ENCODE results near the gene PAH. TPM values are rescaled to one million over a fixed set of nuclear protein-coding genes. Genes with fewer than 3 reads are reported as not detected.

The PAH gene
- total and polyA plus RNA-seq, 2 donors (not counting 3 experiments of a cell fraction or from before 2014, with no cell fraction given): not detected

DNA sequence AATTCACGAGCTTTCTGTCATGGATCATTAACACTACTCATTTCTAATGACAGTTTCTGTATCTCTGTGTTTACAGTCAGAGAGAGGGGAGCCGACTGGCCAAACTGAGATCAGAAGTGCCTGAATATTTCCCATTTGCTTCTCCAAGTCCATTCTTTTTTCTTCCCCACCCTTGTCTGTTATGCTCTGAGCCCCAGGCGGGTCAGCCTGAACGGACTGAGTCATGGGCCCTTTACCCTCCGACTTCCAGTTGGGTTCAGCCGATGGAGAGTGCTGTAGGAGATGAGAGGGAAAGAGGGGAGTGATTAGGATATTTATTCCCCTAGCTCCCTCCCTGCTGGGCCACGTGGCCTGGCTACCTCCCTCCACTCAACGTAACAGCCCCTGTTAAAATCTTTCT lies 104.7 kb downstream of the PAH start:
- DNase-seq (ENCODE audit: low read depth, low spot score) (no peak), FAIRE-seq (no peak)
- Histone ChIP-seq H4K20me1 (replicated peaks; ENCODE audit: control insufficient read depth, extremely low read depth, insufficient read depth, low read length) (no peaks in the 10 kb centered on the region), H3K79me2 (ENCODE audit: control insufficient read depth, insufficient read depth, low read length) (no peaks in the 10 kb centered on the region), H3K9me3 (replicated peaks; ENCODE audit: control insufficient read depth, insufficient read depth, low read length) (no peaks in the 10 kb centered on the region), H3K4me3 (replicated peaks in 1 of 3; ENCODE audit: insufficient read depth in 1 of 3, low read depth in 1 of 3, low read length in 3 of 3) (no peak overlapping the region), H3K4me1 (ENCODE audit: control insufficient read depth, extremely low read depth, insufficient read depth, low read length) (no peaks in the 10 kb centered on the region), H2AFZ (ENCODE audit: low read depth, low read length) (no peak overlapping the region), H3K27ac (ENCODE audit: insufficient read depth, low read depth, low read length) (no peak overlapping the region), H3K9ac (replicated peaks; ENCODE audit: extremely low read depth, insufficient read depth, low read length) (no peak overlapping the region), H3K4me2 (ENCODE audit: insufficient read depth, low read length) (no peak overlapping the region), H3K36me3 (ENCODE audit: control insufficient read depth in 2 of 2, extremely low read depth in 1 of 2, insufficient read depth in 2 of 2, low read length in 2 of 2) (no peaks in the 10 kb centered on the region), H3K9me1 (replicated peaks; ENCODE audit: control insufficient read depth, extremely low read depth, insufficient read depth, low read length) (no peaks in the 10 kb centered on the region), H3K27me3 (ENCODE audit: control insufficient read depth in 2 of 2, insufficient read depth in 2 of 2, low read length in 2 of 2) (no peaks in the 10 kb centered on the region)
- dilution Hi-C loops (cut with MboI; ENCODE audit: extremely low pct_ligation_motif_present, low sequenced_read_pairs): no loop called here
- TF ChIP-seq EZH2 (IDR thresholded peaks at IDR 0.05; ENCODE audit: borderline replicate concordance, low read depth, low read length, severe bottlenecking) (no peak), FOS (IDR thresholded peaks at IDR 0.05; ENCODE audit: borderline replicate concordance, insufficient read depth, low read length) (no peak), POLR2A (IDR thresholded peaks at IDR 0.05; ENCODE audit: low read depth, low read length) (no peak), MYC (IDR thresholded peaks at IDR 0.05; ENCODE audit: low read depth, low read length) (no peak), GATA2 (IDR thresholded peaks at IDR 0.05; ENCODE audit: insufficient read depth, insufficient read length, low read depth, low read length) (no peak), POLR2AphosphoS5 (IDR thresholded peaks at IDR 0.05; ENCODE audit: insufficient read depth, low read depth, low read length) (no peak), JUN (IDR thresholded peaks at IDR 0.05; ENCODE audit: borderline replicate concordance, insufficient read depth, insufficient read length, low read depth) (no peak)
- TF ChIP-seq, protein P1, sequence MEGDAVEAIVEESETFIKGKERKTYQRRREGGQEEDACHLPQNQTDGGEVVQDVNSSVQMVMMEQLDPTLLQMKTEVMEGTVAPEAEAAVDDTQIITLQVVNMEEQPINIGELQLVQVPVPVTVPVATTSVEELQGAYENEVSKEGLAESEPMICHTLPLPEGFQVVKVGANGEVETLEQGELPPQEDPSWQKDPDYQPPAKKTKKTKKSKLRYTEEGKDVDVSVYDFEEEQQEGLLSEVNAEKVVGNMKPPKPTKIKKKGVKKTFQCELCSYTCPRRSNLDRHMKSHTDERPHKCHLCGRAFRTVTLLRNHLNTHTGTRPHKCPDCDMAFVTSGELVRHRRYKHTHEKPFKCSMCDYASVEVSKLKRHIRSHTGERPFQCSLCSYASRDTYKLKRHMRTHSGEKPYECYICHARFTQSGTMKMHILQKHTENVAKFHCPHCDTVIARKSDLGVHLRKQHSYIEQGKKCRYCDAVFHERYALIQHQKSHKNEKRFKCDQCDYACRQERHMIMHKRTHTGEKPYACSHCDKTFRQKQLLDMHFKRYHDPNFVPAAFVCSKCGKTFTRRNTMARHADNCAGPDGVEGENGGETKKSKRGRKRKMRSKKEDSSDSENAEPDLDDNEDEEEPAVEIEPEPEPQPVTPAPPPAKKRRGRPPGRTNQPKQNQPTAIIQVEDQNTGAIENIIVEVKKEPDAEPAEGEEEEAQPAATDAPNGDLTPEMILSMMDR (IDR thresholded peaks at IDR 0.05; ENCODE audit: extremely low read depth in 1 of 2, insufficient read depth in 1 of 2, low read depth in 1 of 2, low read length in 2 of 2): no peak
- TF ChIP-seq, protein P2, sequence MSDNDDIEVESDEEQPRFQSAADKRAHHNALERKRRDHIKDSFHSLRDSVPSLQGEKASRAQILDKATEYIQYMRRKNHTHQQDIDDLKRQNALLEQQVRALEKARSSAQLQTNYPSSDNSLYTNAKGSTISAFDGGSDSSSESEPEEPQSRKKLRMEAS (IDR thresholded peaks at IDR 0.05; ENCODE audit: insufficient read depth, insufficient read length): no peak
- no TSS peak for BruUV-seq (replicated peaks)
- ChIA-PET CTCF (no interaction called here), POLR2A (no interaction called here)
- intact Hi-C loops (cut with micrococcal nuclease): no loop called here

All from endothelial cell of umbilical vein (primary cell).